ENCODE results near the gene AKAP13. TPM values are rescaled to one million over a fixed set of nuclear protein-coding genes. Genes with fewer than 3 reads are reported as not detected.

Gene AKAP13
- total and polyA plus RNA-seq, 2 donors (not counting 1 experiment from before 2014, with no cell fraction given), result 73.8 to 358 TPM

DNA sequence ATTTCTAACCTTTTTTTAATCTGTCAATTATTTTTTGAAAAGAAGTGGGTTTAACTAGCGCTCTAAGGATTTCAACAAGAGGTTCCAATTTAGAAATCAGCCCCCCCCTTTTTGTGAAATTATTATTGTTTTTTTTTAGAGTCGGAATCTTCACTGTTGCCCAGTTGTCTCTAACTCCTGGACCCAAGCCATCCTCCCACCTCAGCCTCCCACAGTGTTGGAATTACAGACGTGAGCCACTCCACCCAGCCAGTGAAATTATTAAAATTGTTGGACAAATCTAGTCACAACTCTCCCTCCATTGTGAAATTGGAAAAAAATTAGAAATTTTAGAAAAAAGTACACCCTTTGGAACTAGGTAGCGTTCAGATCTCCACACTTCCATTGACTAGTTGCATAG lies 2.5 kb downstream of the AKAP13 start:
- peak overlapping the region in 2 of 5 experiments; percentile 76 to 88 for H3K4me3 ChIP-seq (ENCODE audit: control extremely low read depth in 1 of 5, extremely low read depth in 1 of 5, insufficient read depth in 1 of 5, low read depth in 2 of 5, low read length in 4 of 5)
- no peaks in the 10 kb centered on the region for H3K9me3 Mint-ChIP-seq (ENCODE audit: insufficient read depth)
- DNase-seq, result no peak
- no peak for ATAC-seq (ENCODE audit: low read depth)
- peak overlapping the region; percentile 82 for H3K4me3 Mint-ChIP-seq
- no peak overlapping the region for H2AFZ ChIP-seq (ENCODE audit: insufficient read depth, low read depth, low read length, poor library complexity, severe bottlenecking)
- CTCF ChIA-PET, result interaction anchor here (1.2 to 6.3 kb wide), 4 partner anchors 21 to 86 kb away, joined by 4 to 89 read pairs (median 9); no protein-coding TSS in a partner anchor
- no CpG with 5 or more reads among the region's 4 CpGs for WGBS (ENCODE audit: insufficient coverage)
- H3K4me2 ChIP-seq (replicated peaks; ENCODE audit: low read depth, low read length, poor library complexity, severe bottlenecking), result peak overlapping the region; percentile 78
- H3K4me1 Mint-ChIP-seq, result peaks cover 51% of the 10 kb centered on the region
- no peak for TF ChIP-seq EZH2 (IDR thresholded peaks at IDR 0.05; ENCODE audit: borderline replicate concordance, insufficient read depth, low read depth, low read length, poor library complexity, severe bottlenecking)
- TF ChIP-seq, protein P1, sequence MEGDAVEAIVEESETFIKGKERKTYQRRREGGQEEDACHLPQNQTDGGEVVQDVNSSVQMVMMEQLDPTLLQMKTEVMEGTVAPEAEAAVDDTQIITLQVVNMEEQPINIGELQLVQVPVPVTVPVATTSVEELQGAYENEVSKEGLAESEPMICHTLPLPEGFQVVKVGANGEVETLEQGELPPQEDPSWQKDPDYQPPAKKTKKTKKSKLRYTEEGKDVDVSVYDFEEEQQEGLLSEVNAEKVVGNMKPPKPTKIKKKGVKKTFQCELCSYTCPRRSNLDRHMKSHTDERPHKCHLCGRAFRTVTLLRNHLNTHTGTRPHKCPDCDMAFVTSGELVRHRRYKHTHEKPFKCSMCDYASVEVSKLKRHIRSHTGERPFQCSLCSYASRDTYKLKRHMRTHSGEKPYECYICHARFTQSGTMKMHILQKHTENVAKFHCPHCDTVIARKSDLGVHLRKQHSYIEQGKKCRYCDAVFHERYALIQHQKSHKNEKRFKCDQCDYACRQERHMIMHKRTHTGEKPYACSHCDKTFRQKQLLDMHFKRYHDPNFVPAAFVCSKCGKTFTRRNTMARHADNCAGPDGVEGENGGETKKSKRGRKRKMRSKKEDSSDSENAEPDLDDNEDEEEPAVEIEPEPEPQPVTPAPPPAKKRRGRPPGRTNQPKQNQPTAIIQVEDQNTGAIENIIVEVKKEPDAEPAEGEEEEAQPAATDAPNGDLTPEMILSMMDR (IDR thresholded peaks at IDR 0.05), result no peak
- intact Hi-C loops (cut with micrococcal nuclease), result loop anchor here (1.0 to 5.0 kb wide), 5 partner anchors 21 to 199 kb away; no protein-coding TSS in a partner anchor
- H3K36me3 ChIP-seq (replicated peaks in 1 of 2; ENCODE audit: control extremely low read depth in 1 of 2, control insufficient read depth in 1 of 2, extremely low read depth in 1 of 2, insufficient read depth in 2 of 2, low read length in 1 of 2), result no peaks in the 10 kb centered on the region
- no peaks in the 10 kb centered on the region for H3K9me3 ChIP-seq (ENCODE audit: control extremely low read depth in 1 of 3, control insufficient read depth in 2 of 3, insufficient read depth in 1 of 3, low read length in 2 of 3)
- H3K9ac ChIP-seq (ENCODE audit: low read length), result peak overlapping the region; percentile 75
- H3K27ac Mint-ChIP-seq, result no peak overlapping the region
- peaks cover 47 to 54% of the 10 kb centered on the region in 2 donors for H3K4me1 ChIP-seq (ENCODE audit: control insufficient read depth in 2 of 2, insufficient read depth in 2 of 2, low read length in 2 of 2)
- no peaks in the 10 kb centered on the region for H3K27me3 Mint-ChIP-seq
- H4K20me1 ChIP-seq (ENCODE audit: control insufficient read depth, insufficient read depth, low read length, poor library complexity, severe bottlenecking), result peaks cover 64% of the 10 kb centered on the region
- peaks cover 65% of the 10 kb centered on the region for H3K79me2 ChIP-seq (ENCODE audit: control insufficient read depth, insufficient read depth, low read length)
- no peak overlapping the region for H3K27ac ChIP-seq (ENCODE audit: low read length in 2 of 2)
- H3K27me3 ChIP-seq (replicated peaks in 1 of 4; ENCODE audit: control extremely low read depth in 1 of 4, control insufficient read depth in 3 of 4, insufficient read depth in 4 of 4, low read length in 3 of 4), result no peaks in the 10 kb centered on the region
- POLR2A ChIA-PET, result interaction anchor here (1.5 kb wide), 2 partner anchors 21 to 200 kb away, joined by 3 to 6 read pairs; no protein-coding TSS in a partner anchor

DNA sequence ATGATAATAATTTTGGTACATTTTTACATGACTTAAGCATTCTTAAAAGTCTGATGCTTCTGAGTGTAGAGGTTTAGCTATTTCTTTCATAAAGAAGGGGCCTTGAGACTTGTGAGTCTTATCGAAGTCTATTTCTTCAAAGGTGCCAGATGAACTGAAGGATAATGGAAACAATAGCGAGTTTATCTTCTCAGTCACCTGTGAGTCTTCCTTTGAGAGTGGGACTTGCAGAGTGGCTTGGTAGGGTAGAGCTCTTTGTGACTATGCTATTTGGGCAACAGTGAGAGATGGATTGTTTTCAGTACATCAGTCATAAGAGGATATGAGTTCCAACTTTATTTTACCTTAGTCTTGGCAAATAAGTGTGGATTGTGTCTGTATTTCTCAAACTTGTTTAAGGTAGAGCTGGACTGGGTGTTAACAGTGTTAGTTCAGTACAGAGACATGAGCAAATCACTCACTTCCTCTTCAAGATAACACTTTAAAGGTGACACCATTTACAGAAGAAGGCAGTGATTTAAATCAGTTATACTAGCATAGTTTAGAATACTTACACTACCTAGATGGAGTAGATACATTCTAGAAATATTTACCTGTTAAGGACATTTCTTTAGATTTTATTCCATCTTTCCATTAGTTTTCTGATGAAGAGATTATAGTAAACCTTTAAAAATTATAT lies 3.2 kb downstream of the AKAP13 start:
- no peaks in the 10 kb centered on the region for H3K27me3 ChIP-seq (replicated peaks in 1 of 4; ENCODE audit: control extremely low read depth in 1 of 4, control insufficient read depth in 3 of 4, insufficient read depth in 4 of 4, low read length in 3 of 4)
- Mint-ChIP-seq H3K27ac (peak overlapping the region; percentile 72), H3K27me3 (no peaks in the 10 kb centered on the region), H3K4me3 (peak overlapping the region; percentile 82), H3K4me1 (peaks cover 49% of the 10 kb centered on the region), H3K9me3 (ENCODE audit: insufficient read depth) (no peaks in the 10 kb centered on the region)
- H3K9ac ChIP-seq (ENCODE audit: low read length), result peak overlapping the region; percentile 6
- intact Hi-C loops (cut with micrococcal nuclease), result loop anchor here (2.0 to 5.0 kb wide), 3 partner anchors 59 to 154 kb away; no protein-coding TSS in a partner anchor
- H3K27ac ChIP-seq (ENCODE audit: low read length in 2 of 2), result no peak overlapping the region
- TF ChIP-seq EZH2 (IDR thresholded peaks at IDR 0.05; ENCODE audit: borderline replicate concordance, insufficient read depth, low read depth, low read length, poor library complexity, severe bottlenecking), result no peak
- ATAC-seq (ENCODE audit: low read depth), result no peak
- peak overlapping the region; percentile 78 for H3K4me2 ChIP-seq (replicated peaks; ENCODE audit: low read depth, low read length, poor library complexity, severe bottlenecking)
- ChIA-PET POLR2A (interaction anchor here (1.3 to 1.5 kb wide), 3 partner anchors 21 to 200 kb away, joined by 3 to 6 read pairs (median 3); no protein-coding TSS in a partner anchor), CTCF (interaction anchor here (1.2 to 6.3 kb wide), 6 partner anchors 14 to 87 kb away, joined by 4 to 89 read pairs (median 8); no protein-coding TSS in a partner anchor)
- H3K36me3 ChIP-seq (replicated peaks in 1 of 2; ENCODE audit: control extremely low read depth in 1 of 2, control insufficient read depth in 1 of 2, extremely low read depth in 1 of 2, insufficient read depth in 2 of 2, low read length in 1 of 2), result no peaks in the 10 kb centered on the region
- peaks cover 51 to 60% of the 10 kb centered on the region in 2 donors for H3K4me1 ChIP-seq (ENCODE audit: control insufficient read depth in 2 of 2, insufficient read depth in 2 of 2, low read length in 2 of 2)
- peak; percentile 47 for DNase-seq
- 100% methylated on average over 2 of the region's 2 CpGs for WGBS (ENCODE audit: insufficient coverage)
- peaks cover 70% of the 10 kb centered on the region for H4K20me1 ChIP-seq (ENCODE audit: control insufficient read depth, insufficient read depth, low read length, poor library complexity, severe bottlenecking)
- H3K4me3 ChIP-seq (ENCODE audit: control extremely low read depth in 1 of 5, extremely low read depth in 1 of 5, insufficient read depth in 1 of 5, low read depth in 2 of 5, low read length in 4 of 5), result peak overlapping the region in 1 of 5 experiments; percentile 12
- peaks cover 72% of the 10 kb centered on the region for H3K79me2 ChIP-seq (ENCODE audit: control insufficient read depth, insufficient read depth, low read length)
- H3K9me3 ChIP-seq (ENCODE audit: control extremely low read depth in 1 of 3, control insufficient read depth in 2 of 3, insufficient read depth in 1 of 3, low read length in 2 of 3), result no peaks in the 10 kb centered on the region
- no peak overlapping the region for H2AFZ ChIP-seq (ENCODE audit: insufficient read depth, low read depth, low read length, poor library complexity, severe bottlenecking)

Measured in B cell (primary cell).